ENCODE data around the gene UTP4.

DNA sequence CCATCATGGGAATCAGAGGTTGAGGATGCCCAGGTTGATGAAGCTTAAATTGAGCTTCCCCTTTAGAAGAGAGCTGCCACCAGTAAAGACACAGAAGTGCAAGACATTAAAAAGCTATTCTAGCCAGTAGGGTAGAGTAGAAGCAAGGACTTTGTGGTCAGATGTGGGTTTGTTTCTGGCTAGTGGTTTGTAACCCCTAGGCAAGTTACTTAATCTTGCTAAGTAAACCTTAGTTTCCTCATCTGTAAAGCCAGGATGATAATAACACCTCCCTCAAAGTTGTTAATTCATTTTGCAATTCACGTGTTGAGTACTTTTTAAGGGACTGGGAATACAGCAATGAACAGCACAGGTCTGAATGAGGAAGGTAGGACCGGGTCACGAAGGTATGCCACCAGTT lies 58.1 kb downstream of the UTP4 start:
- no peak for TF ChIP-seq POLR2A (IDR thresholded peaks at IDR 0.05)
- TF ChIP-seq, protein P1, sequence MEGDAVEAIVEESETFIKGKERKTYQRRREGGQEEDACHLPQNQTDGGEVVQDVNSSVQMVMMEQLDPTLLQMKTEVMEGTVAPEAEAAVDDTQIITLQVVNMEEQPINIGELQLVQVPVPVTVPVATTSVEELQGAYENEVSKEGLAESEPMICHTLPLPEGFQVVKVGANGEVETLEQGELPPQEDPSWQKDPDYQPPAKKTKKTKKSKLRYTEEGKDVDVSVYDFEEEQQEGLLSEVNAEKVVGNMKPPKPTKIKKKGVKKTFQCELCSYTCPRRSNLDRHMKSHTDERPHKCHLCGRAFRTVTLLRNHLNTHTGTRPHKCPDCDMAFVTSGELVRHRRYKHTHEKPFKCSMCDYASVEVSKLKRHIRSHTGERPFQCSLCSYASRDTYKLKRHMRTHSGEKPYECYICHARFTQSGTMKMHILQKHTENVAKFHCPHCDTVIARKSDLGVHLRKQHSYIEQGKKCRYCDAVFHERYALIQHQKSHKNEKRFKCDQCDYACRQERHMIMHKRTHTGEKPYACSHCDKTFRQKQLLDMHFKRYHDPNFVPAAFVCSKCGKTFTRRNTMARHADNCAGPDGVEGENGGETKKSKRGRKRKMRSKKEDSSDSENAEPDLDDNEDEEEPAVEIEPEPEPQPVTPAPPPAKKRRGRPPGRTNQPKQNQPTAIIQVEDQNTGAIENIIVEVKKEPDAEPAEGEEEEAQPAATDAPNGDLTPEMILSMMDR (IDR thresholded peaks at IDR 0.05), result no peak

Measured in lower leg skin (tissue), 3 donors.